PFSK-1 (cell line): ENCODE data around the gene NOL6.

ENCODE experiments used
- POLR2AphosphoS5 ChIP-seq: IDR thresholded peaks from 2 replicates; pipeline ENCODE4 v1.6.1; 2012; ENCODE audit warnings: low read depth, mild to moderate bottlenecking, control low read depth, low read length, moderate library complexity
- TAF1 ChIP-seq: IDR thresholded peaks from 2 replicates; pipeline ENCODE4 v1.6.1; 2012; ENCODE audit warnings: low read length, control low read depth, borderline replicate concordance; ENCODE audit not compliant: insufficient read depth

DNA sequence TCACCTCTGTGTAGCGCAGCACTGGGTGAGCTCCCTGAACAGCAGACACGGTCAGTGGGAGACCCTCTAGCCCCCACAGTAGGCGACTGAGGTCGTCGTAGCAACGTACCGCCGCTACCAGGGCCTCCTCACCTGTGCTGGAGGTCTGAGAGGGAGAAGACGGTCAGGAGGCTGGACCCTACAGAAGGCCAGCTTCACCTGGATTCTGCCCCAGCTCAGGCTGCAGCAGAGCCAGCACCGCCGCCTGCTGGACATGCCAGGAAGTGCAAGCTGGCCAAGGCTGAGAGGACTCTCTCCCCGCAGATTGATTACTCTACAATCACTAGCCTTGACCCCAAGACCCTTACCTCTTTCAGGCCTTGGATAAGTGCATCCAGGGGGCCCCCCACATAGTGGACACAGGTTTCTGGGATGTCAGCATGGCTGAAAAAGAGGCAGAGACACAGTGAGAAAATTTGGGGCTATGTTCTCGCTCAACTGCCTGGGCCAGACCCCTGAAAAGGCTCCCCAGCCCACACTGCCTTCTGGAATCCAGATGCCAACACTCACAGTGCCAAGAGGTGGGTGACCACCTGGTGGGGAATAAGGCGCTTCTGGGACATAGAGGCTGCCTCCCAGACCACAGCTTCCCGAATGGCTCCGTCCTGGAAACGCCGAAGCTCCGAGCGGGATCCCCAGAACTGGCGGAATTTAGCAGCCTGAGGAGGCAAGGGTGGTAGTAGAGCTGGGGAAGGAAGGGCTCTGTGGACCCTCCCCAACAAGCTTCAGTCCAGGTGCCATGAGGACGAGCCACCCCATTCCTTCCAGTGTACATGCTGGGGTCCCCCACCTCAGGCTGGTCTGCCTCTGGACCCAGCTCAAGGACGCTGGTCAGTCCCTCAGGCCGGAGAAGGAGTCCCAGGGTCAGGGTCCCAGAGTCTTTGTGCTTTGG lies 6.9 kb downstream of the NOL6 start:
- TF ChIP-seq TAF1 (no peak), POLR2AphosphoS5 (no peak)
